Left cardiac atrium (tissue), 4 donors: ENCODE measurements around the gene CBFB. TPM values are rescaled to one million over a fixed set of nuclear protein-coding genes. Genes with fewer than 3 reads are reported as not detected.

Experiments used
- ATAC-seq, 2 donors: fragments of 200-7000 bp; cut with Tn5 transposase; one replicate each; pipeline ENCODE4 v1.9.1; 2020; ENCODE audit warnings: mild to moderate bottlenecking in 2 of 2, moderate library complexity in 2 of 2
- DNase-seq: peaks from one replicate; pipeline ENCODE4 v3.0.0-alpha.2; 2020
- intact Hi-C, 2 donors: fragments of 100-400 bp; cut with DNase I; formaldehyde crosslinking; loops; one replicate each; pipeline versions ENCODE4 v1.14.1 to v1.15.1; 2022 to 2023
- total RNA-seq, 2 donors: library from RNA; stranded (reverse); fragmentation: NEBNext Ultra II Directional; extraction: Animal tissue kit (Norgen Biotek cat#: 25700); gene quantifications; one replicate each; pipeline ENCODE4 v1.2.1, GENCODE V29; 2021
- donor health status: DM: no; HTN: yes; CAD: no.
- donor health status: DM: no; HTN: yes; CAD: no; lungs with severe emphysema.
- donor health status: DM: yes; HTN: yes; CAD: no.
- donor health status: Dilated cardiomyopathy.

Gene CBFB
- total RNA-seq, 2 donors from 2014 or later: 29.2 to 34.6 TPM

- no peak for ATAC-seq
- intact Hi-C loops: no loop called here
- DNase-seq: no peak
Observed at GRCh38 chr16:67148656-67149275, 119.8 kb downstream of the CBFB start.

- DNase-seq (no peak), ATAC-seq (no peak)
- intact Hi-C loops: no loop called here
Observed at GRCh38 chr16:67149276-67150046, 120.5 kb downstream of the CBFB start.

GRCh38 chr16:67150047-67150832, 121.3 kb downstream of the CBFB start:
- ATAC-seq: peak; percentile 67 to 80
- DNase-seq: peak; percentile 75
- intact Hi-C loops: no loop called here

Other genes with a start within 250 kb of the CBFB start
- gene TERB1, start 227.6 kb upstream of the CBFB start, total RNA-seq: not detected
- 10 to 100 TPM; 32.6 to 35.4 TPM for gene NAE1, start 198.2 kb upstream of the CBFB start, total RNA-seq
- not detected for gene CA7, start 184.7 kb upstream of the CBFB start, total RNA-seq
- 1 to 10 TPM; 6.8 to 8.1 TPM for gene PDP2, start 148.6 kb upstream of the CBFB start, total RNA-seq
- under 1 TPM; 0.39 to 0.47 TPM for gene CDH16, start 110.3 kb upstream of the CBFB start, total RNA-seq
- 100 to 1,000 TPM in 1 of 2 donors, 10 to 100 TPM in 1; 58.3 to 325 TPM for gene RRAD, start 103.6 kb upstream of the CBFB start, total RNA-seq
- 100 to 1,000 TPM in 1 of 2 donors, 10 to 100 TPM in 1; 92.7 to 120 TPM for gene CIAO2B, start 94.7 kb upstream of the CBFB start, total RNA-seq
- gene CES2, start 93.6 kb upstream of the CBFB start, total RNA-seq: 10 to 100 TPM; 27.6 to 48.0 TPM
- 1 to 10 TPM in 1 of 2 donors, under 1 TPM in 1; 0.63 to 1.4 TPM for gene CES3, start 67.9 kb upstream of the CBFB start, total RNA-seq
- gene CES4A, start 40.6 kb upstream of the CBFB start, total RNA-seq: 1 to 10 TPM; 5.2 to 8.5 TPM
- gene PHAF1, start 80.8 kb downstream of the CBFB start, total RNA-seq: 10 to 100 TPM; 11.0 to 11.8 TPM
- gene B3GNT9, start 121.8 kb downstream of the CBFB start, total RNA-seq: 10 to 100 TPM; 11.3 to 15.1 TPM
- gene TRADD, start 130.8 kb downstream of the CBFB start, total RNA-seq: 10 to 100 TPM; 10.6 to 11.1 TPM
- 1 to 10 TPM; 8.0 to 8.5 TPM for gene FBXL8, start 130.8 kb downstream of the CBFB start, total RNA-seq
- gene HSF4, start 135.6 kb downstream of the CBFB start, total RNA-seq: 10 to 100 TPM; 24.3 to 48.1 TPM
- 10 to 100 TPM; 58.6 to 80.5 TPM for gene NOL3, start 141.4 kb downstream of the CBFB start, total RNA-seq
- gene MATCAP1, start 154.8 kb downstream of the CBFB start, total RNA-seq: 10 to 100 TPM; 16.8 to 18.1 TPM
- 1 to 10 TPM; 1.9 to 2.0 TPM for gene EXOC3L1, start 161.0 kb downstream of the CBFB start, total RNA-seq
- 10 to 100 TPM; 34.9 to 46.2 TPM for gene E2F4, start 163.0 kb downstream of the CBFB start, total RNA-seq
- gene ELMO3, start 170.0 kb downstream of the CBFB start, total RNA-seq: 1 to 10 TPM; 1.0 to 1.6 TPM
- gene TMEM208, start 198.0 kb downstream of the CBFB start, total RNA-seq: 10 to 100 TPM; 17.4 to 25.3 TPM
- gene FHOD1, start 218.3 kb downstream of the CBFB start, total RNA-seq: 10 to 100 TPM; 18.7 to 25.8 TPM
- gene SLC9A5, start 219.8 kb downstream of the CBFB start, total RNA-seq: 1 to 10 TPM; 1.3 to 1.5 TPM